HG03135 (cell line): ENCODE measurements around the gene TRPC6.

Experiments
- ATAC-seq: cut with Tn5 transposase; IDR thresholded peaks from one replicate; pipeline ENCODE4 v1.9.1; 2021; ENCODE audit warnings: mild to moderate bottlenecking, moderate library complexity; ENCODE audit not compliant: unreplicated experiment

Gene TRPC6

DNA sequence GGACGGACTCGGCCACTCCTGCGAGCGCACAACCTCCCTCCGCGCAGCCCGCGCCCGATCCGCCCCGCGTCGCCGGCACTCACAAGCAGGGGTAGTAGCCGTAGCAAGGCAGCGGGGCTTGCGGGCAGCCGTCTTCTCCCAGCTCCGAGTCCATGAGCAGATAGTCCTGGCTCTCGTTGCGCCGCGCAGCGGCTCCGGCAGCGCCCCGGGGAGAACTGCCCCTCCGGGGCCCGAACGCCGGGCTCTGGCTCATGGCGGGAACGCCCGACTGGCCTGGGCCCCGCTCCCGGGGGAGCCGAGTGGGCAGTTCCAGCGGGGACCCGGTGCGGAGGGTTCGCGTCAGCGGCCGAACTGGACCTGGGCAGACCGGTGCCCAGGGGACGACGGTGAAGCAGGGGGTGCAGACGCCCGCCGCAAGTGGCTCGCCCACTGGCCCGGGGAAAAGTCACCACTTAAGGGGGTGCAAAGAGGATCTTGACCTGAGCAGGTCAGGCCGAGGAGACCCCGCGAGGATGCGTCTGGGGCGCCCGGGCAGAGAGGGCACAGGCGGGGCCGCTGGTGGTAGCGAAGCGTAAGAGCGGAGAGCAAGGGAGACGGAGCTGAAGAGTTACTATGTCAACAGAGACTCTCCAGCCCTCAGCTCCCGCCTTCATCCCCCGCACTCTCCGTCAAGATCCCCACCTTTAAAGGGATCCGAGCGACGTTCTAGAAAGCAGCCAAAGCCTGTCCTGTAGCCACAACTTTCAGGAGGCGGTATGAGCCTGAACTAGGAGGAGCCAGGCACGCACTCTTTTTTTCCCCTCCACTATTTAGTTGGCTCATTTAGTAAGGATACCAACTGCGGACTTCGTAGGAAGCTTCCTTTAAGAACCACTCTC, at the start of gene TRPC6:
Gene TRPC6, minus strand, starts transcription at position 757 of the 878 bp plus-strand sequence. Its CDS starts 504 bp downstream, at position 253.
- ATAC-seq, result no peak

DNA sequence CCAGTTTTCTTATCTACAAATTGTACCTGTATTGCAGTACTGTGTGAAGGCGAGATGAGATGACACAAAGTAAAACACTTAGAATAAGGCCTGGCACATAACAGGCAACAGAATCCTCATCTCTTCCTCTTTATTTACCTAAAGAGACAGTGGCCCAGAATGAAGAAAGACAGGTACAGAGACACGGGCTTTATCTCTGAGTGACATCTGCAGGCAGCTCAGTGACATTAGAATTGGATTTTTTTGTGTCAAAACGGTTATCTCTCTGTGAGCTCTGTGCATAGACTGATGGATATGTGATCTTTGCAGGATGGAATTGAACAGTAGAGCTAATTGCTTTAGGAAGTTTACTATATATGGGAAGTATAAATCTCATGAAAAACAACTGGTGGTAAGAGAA, 36.2 kb upstream of the TRPC6 start:
- ATAC-seq, result no peak

DNA sequence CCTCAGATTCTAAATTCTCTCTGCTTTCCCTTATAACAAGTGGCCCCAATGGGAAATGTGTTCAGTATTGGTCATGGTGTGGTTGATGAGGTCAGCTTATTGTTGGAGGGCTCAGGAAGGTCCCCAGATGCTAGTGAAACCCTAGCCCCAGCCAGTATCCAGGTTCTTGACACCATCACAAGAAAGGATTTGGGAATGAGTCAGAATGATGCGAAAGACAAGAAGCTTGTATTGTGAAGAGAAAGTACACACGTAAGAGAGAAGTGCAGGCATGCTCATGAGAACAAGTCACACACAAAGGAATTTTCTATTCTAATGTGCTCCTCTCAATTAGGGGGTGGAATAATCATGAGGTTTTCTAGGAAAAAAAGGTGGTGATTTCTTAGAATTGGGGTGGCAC, 34.9 kb upstream of the TRPC6 start:
- ATAC-seq, result no peak

DNA sequence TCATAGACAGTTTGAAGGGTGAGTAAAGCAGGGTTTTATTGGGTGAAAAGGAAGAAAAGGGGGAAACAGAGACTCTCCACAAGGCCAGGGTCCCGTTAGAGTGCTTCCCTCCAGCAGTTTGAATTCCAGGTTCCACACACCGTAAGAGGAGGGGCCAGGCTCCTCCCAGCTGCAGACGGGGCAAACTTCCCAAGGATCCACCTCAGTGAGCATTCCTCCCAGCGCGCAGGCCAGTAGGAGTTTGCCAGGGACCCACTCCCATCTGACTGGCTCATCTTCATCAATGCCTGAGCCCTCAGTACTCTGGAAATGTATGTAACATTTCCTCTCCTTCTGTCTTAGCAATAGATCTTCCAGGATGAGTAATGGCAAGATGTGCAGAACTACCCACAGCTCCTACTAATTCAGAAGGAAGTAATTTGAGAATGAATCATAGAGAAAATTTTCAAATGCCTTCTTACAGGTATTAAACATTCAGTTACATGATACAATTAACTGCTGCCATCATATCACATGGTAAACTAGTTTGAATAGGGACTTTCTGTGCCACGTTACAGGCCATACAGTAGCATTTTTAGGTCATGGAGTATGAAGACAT, 34.0 kb upstream of the TRPC6 start:
- ATAC-seq, result no peak

DNA sequence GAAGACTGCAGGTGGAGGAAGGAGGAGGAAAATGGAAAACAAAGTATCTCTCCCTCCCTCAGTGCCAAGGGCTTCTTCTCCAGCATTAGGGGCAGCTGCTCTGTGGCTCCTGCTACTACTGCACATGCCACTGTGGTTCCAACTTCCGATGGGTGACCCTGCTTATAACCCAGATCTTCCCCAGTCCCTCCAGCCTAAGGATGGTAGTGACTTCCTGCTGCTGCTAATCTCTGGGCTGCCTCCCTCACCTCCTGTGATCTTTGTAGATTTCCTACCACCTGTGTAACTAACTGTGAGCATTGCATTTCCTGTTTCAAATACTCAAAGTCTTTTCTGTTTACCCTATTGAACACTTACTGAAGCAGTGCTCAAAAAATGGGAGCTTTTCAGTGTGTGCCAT, 28.7 kb upstream of the TRPC6 start:
- ATAC-seq, result no peak

DNA sequence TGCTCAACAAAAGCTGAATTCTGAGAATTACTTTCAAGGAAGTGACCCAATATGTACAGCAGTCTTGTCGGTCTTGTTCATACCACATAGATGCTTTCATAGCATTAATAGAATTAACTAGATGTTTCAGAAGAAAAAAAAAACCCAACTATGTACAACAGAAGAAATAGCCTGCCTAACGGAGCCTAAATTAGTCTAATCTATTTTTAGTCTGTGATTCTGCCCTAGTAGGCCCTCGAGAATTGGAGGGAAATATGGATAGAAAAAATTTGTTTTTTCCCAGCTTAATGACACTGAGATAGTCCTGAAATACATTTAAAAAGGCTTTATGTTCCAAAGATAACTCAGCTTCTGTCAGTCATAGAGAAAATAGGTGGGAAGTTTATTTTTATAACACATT, 17.1 kb upstream of the TRPC6 start:
- ATAC-seq, result no peak

DNA sequence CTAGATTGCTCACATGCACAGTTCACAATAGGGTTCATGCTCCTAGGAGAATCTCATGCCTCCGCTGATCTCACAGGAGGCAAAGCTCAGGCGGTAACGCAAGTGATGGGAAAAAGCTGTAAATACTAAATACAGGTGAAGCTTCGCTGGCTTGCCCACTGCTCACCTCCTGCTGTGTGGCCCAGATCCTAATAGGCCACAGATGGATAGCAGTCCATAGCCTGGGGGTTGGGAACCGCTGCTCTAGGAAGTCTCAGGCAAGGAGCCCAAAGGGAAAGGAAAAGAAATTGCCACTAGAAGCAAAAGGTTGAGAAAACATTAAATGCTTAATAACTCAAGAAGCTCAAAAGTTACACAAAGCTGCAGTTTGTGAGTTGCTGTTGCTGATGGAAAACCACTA, 3.2 kb upstream of the TRPC6 start:
- no peak for ATAC-seq

DNA sequence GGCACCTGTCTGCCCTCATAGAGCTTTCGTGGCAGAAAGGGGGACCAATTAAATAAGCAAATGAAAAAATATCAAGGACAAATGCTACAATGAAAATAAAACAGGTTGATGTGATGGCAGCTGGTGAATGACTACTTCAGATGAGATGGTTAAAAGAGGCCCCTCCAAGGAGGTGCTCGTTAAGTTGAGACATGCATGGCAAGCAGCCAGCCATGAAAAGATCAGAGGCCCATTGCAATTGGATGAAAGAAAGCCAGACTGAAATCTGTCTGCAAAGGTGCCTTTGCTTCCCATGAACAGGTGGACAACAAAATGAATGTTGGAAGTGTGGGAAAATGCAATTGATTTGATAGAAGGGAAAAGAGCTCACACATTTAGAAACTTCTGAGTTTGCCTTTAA, 848 bp upstream of the TRPC6 start:
- no peak for ATAC-seq

DNA sequence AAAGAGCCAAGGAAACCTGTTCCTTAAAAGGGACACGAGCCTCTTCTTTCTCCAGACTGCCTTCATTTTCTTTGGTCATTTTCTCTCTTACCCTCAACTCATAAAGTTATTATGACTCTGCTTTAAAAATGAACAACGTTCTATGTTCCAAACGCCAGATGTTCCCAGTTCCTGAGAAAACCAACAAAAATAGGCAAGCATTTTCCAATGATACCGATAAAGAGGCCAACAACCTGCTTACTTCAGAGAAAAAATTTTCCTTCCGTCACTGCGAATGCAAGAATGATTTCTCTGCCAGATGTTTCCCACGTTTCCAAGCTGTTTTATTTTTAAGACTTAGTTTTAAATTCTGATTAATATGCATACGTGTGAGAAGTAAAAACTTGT, 315 bp upstream of the TRPC6 start:
- ATAC-seq, result no peak

DNA sequence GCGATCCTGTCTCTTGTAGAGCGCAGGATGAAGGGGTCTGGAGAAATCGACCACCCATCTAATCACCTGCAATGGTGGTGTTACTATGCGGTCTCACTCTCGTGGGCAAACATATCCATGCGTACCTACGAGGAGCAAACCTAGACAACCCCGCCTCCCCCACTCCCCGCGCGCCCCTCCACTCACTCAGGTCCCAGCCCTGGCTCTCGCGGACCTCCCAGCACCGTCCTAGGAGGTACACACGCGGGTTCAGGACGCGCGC, 887 bp downstream of the TRPC6 start:
- ATAC-seq, result no peak

DNA sequence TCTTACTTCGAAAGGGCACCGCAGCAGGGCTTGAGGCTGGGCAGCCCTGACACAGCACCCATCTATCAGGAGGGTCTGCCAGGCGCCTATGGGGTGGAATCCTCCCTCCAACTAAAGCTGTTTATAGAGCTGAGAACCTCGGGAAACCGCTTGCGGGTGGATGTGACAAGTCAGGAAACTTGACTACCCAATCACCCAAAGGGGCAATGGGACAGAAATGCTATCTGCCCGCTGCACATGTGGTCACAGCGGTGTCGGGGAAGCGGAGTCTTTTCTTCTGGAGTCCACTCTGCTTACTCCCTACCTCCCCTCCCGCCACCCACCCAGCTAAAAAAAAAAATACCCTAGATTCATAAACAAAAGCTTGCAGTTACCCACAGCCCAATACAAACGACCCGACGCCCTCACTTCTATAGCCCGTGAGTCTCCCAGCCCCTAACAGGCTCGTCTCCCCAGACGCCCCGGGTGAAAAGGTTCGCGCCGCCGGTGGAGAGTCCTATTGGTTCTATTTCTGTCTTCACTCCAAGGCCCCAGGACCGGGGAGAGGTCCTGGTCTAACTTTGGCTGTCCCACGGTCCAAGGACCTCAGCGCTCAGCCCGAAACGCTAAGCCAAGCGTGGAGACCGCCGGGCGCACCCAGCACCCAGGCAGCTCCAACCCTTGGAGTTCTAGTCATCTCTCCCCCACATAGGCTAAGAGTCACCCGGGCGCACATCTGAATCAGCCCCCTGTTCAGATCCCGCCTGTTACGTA, 1.4 kb downstream of the TRPC6 start:
- ATAC-seq, result no peak

DNA sequence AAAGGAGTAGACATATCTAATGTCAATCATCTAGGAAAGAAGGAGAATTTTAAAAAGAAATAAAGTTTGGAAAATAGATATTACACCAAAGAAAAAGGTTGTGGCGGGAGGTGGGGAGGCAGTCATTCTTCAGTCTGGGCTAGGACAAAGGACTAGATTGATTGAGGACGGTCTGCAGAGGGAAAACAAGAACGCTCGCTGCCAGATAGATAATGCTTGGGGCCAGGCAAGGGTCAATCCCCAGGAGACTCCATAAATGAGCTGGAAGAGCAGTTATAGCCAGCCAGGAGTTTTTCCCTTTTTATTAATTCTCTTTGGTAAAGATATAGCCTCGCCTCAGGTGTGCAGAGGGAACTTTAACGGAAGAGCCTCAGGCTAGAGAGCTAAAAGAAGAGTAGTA, 6.3 kb downstream of the TRPC6 start:
- ATAC-seq, result no peak

DNA sequence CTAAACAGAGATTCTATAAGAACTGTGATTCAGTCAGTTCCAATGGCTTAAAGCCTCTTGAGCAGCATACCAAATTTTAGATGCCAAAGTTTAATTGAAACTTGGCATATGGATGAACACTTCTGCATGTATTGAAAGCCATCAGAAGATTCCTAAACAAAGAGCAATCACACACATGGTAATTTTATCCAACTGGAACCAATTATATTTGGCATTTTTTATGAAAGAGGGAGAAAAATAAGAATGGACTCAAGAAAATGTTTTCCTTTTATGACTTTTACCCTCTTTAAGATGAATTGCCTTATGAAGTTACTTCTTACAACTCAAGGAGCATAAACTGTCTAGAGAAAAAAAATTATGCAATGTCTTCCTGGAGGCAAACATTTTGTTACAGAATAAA, 7.4 kb downstream of the TRPC6 start:
- no peak for ATAC-seq

DNA sequence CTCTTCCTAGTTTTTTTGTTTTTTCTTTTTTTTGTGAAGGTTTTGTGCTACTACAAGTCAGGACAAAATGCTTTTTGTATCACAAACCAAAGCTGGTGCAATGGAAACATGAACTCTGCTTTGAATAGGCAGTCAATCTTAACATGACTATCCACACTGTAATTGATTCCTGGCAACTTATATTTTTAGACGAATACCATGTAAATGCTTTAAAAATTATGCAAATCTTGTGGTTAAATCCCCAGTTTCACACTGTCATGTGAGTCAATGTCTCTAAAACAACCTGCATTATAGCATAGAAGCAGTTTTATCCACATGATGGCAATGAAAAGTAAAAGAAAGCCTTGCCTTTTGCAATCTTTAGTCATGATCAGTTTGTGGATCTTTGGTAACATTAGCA, 8.9 kb downstream of the TRPC6 start:
- ATAC-seq, result no peak

DNA sequence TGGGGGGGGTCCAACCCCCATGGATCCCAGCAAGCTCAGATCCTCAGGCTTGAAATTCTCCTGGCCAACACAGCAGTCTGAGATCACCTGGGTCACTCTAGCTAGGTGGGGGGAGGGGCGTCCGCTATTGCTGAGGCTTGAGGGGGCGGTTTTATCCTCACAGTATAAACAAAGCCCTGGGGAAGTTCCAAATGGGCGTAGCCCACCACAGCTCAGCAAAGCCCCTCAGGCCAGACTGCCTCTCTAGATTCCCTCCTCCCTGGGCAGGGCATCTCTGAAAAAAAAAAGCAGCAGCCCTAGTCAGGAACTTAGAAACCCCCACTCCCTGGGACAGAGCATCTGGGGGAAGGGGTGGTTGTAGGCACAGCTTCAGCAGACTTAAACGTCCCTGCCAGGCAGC, 16.7 kb downstream of the TRPC6 start:
- no peak for ATAC-seq

DNA sequence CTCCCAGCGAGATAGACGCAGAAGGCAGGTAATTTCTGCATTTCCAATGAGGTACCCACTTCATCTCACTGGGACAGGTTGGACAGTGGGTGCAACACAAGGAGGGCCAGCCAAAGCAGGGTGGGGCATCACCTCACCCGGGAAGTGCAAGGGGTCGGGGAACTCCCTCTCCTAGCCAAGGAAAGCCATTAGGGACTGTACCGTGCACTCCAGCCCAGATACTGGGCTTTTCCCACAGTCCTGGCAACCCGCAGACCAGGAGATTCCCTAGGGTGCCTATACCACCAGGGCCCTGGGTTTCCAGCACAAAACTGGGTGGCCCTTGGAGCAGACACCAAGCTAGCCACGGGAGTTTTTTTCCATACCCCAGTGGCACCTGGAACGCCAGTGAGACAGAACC, 17.2 kb downstream of the TRPC6 start:
- ATAC-seq, result no peak

DNA sequence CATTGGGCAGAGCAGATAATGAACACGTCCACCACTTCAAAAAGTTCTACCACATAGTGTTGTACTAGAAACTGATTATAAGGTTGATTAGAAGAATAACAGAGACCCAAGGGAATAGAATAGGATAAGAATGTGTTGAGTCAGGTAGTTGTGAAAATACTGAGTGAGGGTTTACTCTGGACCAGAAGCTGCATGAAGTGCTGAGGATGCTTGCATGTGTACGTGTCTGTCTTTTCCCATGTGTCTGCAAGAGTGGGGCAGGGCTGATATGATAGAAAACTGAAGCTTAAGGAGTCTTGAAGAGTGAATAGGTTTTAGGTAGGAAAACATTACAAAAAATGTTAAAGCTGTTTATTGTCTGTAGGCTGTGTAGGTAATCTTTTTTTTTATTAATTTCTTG, 20.6 kb downstream of the TRPC6 start:
- ATAC-seq, result no peak

DNA sequence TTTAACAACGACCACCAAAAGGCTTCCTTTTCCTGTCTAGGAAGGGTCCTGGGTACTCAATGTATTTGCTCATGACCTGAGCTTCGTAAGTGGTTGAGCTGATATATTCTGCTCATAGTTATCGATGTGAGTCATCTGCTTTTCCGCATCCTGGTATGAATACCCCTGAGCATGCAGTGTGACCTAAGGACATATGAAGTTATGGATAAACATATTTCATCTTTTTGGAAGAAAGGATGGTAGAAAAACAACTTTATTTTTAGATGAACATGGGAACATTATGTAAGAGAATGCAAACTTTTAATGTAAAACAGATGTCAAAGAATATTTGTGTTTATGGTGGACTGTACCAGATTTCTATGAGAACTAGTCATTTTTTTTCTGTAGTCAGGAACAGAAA, 28.4 kb downstream of the TRPC6 start:
- ATAC-seq, result no peak

DNA sequence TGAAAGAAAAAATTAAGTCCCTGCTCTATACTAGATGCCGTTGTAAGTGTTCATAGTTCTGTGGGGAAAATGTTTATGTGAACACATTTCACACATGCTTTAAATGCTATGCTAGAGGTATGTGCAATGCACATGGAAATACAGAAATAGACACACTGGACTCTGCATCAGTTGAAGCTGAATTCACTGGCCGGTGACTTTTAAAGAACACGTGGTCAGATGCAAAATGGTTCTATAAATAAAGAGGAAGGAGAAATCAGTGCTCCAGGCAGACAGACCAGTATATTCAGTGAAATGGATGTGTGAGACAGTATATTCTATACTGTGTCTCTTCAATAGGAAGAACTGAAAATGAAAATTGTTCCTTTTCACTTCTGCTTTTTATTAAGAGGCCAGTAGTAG, 29.9 kb downstream of the TRPC6 start:
- ATAC-seq, result peak; percentile 100

DNA sequence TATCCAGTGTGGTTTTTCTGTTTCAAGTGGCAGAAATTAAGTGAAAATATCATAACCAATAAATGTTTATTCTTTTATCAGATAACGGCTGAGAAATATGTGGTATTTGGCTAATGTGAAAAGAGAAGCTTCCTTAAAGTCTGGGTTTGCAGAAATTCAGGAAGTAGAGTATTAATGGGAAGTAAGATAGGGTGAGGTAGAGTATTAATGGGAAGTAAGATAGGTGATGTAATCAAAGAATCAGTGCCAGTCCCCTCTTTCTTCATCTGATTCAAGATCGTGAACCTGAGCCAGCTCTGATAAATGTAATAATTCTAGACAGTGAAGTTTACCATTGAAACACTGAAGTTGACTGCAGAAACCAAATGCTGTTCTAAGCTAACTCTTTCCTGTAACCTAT, 30.9 kb downstream of the TRPC6 start:
- no peak for ATAC-seq

DNA sequence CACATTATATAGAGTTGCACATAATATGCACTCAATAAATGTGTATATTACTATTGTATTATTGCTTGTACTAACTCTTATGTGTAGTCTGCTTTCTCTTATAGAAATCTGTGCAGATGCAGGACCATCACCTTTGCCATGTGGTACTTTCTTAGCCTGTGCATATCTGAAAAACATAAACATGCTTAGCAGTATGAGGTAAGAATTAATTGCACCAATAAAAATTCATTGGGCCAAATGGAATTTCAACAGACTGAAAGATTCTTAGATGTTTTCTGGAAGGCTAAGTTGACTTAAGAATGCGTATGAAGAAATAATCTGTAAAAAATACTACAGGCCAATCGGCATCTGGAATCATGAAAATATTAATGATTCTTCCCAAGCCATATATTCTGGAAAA, 55.3 kb downstream of the TRPC6 start:
- no peak for ATAC-seq

DNA sequence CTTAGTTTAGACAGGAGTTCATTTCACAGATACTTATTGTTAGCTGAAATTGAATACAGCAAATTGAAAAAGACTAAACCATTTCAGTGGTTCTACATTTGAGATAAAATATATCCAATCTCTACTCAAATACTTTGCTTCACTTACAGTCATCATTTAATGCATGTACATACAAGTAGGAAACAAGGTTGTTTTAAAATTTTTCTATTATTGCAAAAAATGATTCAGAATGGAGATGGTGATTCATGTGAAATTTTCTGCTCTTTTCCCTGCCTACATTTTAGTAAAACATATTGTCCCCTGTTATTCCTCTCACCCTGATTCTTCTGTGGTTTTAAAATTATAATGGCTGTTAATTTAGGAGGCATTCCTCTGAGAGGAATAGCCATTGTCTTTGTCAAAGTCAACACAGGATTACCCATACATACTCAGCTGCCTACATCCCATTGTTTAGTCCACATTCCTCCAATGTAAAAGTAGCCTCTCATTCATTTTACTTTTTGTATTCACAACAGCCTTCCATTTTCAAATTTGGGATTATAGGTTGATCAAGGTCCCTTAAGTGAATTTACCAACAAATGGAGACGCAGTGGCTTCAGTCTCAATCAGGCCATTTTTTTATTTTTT, 60.1 kb downstream of the TRPC6 start:
- no peak for ATAC-seq
